BJ (cell line): Measurements from ENCODE around the gene CNOT6. TPM values are rescaled to one million over a fixed set of nuclear protein-coding genes. Genes with fewer than 3 reads are reported as not detected.

ENCODE experiments used
- CTCF ChIA-PET: fragments of 350-600 bp; formaldehyde crosslinking; extraction: SDS; loops from one replicate; lab custom pipeline; 2021; ENCODE audit warnings: antibody characterized with exemption, inconsistent platforms; lab: Yijun Ruan, JAX
- POLR2A ChIA-PET: fragments of 300-600 bp; sonication (Branson Sonifier 250); formaldehyde crosslinking; extraction: SDS; loops from one replicate; lab custom pipeline; 2021; ENCODE audit warnings: antibody characterized with exemption; lab: Charles Lee
- DNase-seq: peaks from one replicate; pipeline ENCODE4 v3.0.0-alpha.2; 2011; ENCODE audit warnings: low read depth
- H3K27me3 ChIP-seq: 2 replicates; pipeline ENCODE4 v1.6.0; 2011; ENCODE audit warnings: low read length; ENCODE audit not compliant: control insufficient read depth, insufficient read depth
- H3K36me3 ChIP-seq: 2 replicates; pipeline ENCODE4 v1.5.1; 2011; ENCODE audit warnings: low read length; ENCODE audit not compliant: control insufficient read depth, insufficient read depth
- H3K4me3 ChIP-seq: 2 replicates; pipeline ENCODE4 v1.5.1; 2011; ENCODE audit warnings: low read depth, mild to moderate bottlenecking, control low read depth, low read length
- CTCF ChIP-seq: IDR thresholded peaks from 2 replicates; pipeline ENCODE4 v1.5.1; 2011; ENCODE audit warnings: low read depth, mild to moderate bottlenecking, control low read depth, inconsistent platforms, low read length, moderate library complexity; ENCODE audit not compliant: insufficient read depth
- polyA plus RNA-seq: library from polyadenylated mRNA; depleted of rRNA; stranded (reverse); fragments of >200 nt; gene quantifications from 2 replicates; pipeline ENCODE4 v1.2.3, GENCODE V29; 2011

CNOT6 gene
- polyA plus RNA-seq, 1 experiment: 3.9 TPM

DNA sequence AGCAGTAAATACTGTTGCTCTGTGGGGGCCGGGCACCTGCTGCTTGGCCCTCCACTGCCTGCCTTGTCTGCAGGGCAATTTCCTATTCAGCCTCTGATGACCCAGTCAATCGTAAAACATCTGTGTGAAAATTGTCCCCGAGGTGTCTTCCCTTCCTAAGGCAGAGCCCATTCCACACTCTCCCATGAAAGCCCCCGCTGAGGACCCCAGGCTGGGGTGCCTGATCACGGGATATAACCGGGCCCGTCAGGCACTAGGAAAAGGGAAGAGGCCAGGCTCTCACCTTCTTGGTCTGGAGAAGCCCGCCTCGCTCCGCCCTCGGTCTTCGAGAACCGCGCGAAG lies 124.3 kb downstream of the CNOT6 start:
- H3K4me3 ChIP-seq: peak overlapping the region; percentile 21

GRCh38 chr5:180618829-180619562 lies 124.8 kb downstream of the CNOT6 start:
- POLR2A ChIA-PET: no interaction called here

More for the DNA sequence above, 124.3 kb downstream of the CNOT6 start:
- ChIA-PET CTCF (interaction anchor here (1.1 to 1.5 kb wide), 3 partner anchors 10 to 20 kb away, joined by 3 to 9 read pairs (median 7); no protein-coding TSS in a partner anchor), POLR2A (no interaction called here)
- no peak for DNase-seq
- no peak for TF ChIP-seq CTCF
- Histone ChIP-seq H3K27me3 (no peaks in the 10 kb centered on the region), H3K36me3 (no peaks in the 10 kb centered on the region)

GRCh38 chr5:180619563-180619915 lies 125.4 kb downstream of the CNOT6 start:
- ChIA-PET CTCF (interaction anchor here (0.6 to 1.5 kb wide), 5 partner anchors 11 to 57 kb away, joined by 3 to 9 read pairs (median 4); no protein-coding TSS in a partner anchor), POLR2A (no interaction called here)
- no peak overlapping the region for H3K4me3 ChIP-seq

More at GRCh38 chr5:180618829-180619562, 124.8 kb downstream of the CNOT6 start:
- CTCF ChIA-PET: interaction anchor here (0.6 to 1.5 kb wide), 5 partner anchors 10 to 56 kb away, joined by 3 to 9 read pairs (median 4); no protein-coding TSS in a partner anchor
- DNase-seq: no peak
- Histone ChIP-seq H3K27me3 (no peaks in the 10 kb centered on the region), H3K36me3 (no peaks in the 10 kb centered on the region), H3K4me3 (peak overlapping the region; percentile 25)
- TF ChIP-seq CTCF: peak; percentile 48

GRCh38 chr5:180620014-180620413 lies 125.8 kb downstream of the CNOT6 start:
- H3K27me3 ChIP-seq: no peaks in the 10 kb centered on the region
- TF ChIP-seq CTCF: no peak
- ChIA-PET CTCF (interaction anchor here (1.3 kb wide), 1 partner anchor 19 kb away, joined by 3 read pairs; no protein-coding TSS in a partner anchor), POLR2A (no interaction called here)
- DNase-seq: no peak
- no peaks in the 10 kb centered on the region for H3K36me3 ChIP-seq
- no peak overlapping the region for H3K4me3 ChIP-seq

More at GRCh38 chr5:180619563-180619915, 125.4 kb downstream of the CNOT6 start:
- H3K36me3 ChIP-seq: no peaks in the 10 kb centered on the region
- DNase-seq: no peak
- no peak for TF ChIP-seq CTCF
- no peaks in the 10 kb centered on the region for H3K27me3 ChIP-seq

DNA sequence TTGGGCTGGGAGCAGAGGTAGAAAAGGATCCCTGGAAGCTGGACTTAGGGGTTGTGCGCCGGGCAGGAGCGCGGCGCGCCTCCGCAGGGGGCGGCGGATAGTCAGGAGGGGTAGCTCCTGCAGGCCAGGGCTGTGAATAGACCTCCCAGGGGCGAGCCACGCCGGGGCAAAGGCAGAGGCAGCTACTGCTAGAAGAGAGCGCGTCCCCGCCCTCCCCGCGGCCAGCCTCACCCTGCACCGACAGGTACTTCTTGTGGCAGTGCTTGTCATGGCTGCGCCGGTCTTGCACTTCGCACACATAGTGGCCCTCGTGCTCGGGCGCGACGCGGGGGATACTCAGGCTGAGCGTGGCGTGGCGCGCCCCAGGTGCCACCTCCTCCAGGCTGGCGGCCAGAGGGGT lies 127.1 kb downstream of the CNOT6 start:
- Histone ChIP-seq H3K4me3 (no peak overlapping the region), H3K27me3 (no peaks in the 10 kb centered on the region), H3K36me3 (no peaks in the 10 kb centered on the region)
- ChIA-PET POLR2A (no interaction called here), CTCF (no interaction called here)
- DNase-seq: no peak
- TF ChIP-seq CTCF: no peak
